Activated CD8-positive, alpha-beta T cell treated with anti-CD3 and anti-CD28 coated beads, Interleukin-2, amount 10 ng/mL, durations not matched to agents 7 days and 5 days (primary cell): ENCODE results near the gene XPO6. TPM values are rescaled to one million over a fixed set of nuclear protein-coding genes. Genes with fewer than 3 reads are reported as not detected.

Experiments
- ATAC-seq: fragments of 150-1000 bp; cut with Tn5 transposase; one replicate; pipeline ENCODE4 v1.10.0; 2021; ENCODE audit warnings: moderate library complexity
- CTCF ChIA-PET: fragments of 350-600 bp; sonication (Branson Sonifier 250); formaldehyde crosslinking; loops from one replicate; lab custom pipeline; 2021; ENCODE audit warnings: antibody characterized with exemption; lab: Charles Lee
- POLR2A ChIA-PET: fragments of 350-600 bp; sonication (Branson Sonifier 250); formaldehyde crosslinking; loops from one replicate; lab custom pipeline; 2021; ENCODE audit warnings: antibody characterized with exemption; lab: Charles Lee
- DNase-seq: peaks from one replicate; pipeline ENCODE4 v3.0.0-alpha.2; 2020
- H3K27ac Mint-ChIP-seq: one replicate; pipeline ENCODE4 v1.8.0; 2021; ENCODE audit warnings: mild to moderate bottlenecking, mixed read lengths
- H3K27me3 Mint-ChIP-seq: one replicate; pipeline ENCODE4 v1.8.0; 2021; ENCODE audit warnings: low read depth, mixed read lengths
- H3K36me3 Mint-ChIP-seq: one replicate; pipeline ENCODE4 v1.8.0; 2021; ENCODE audit warnings: low read depth, mixed read lengths
- H3K4me1 Mint-ChIP-seq: one replicate; pipeline ENCODE4 v1.8.0; 2021; ENCODE audit warnings: low read depth, mixed read lengths
- H3K4me3 Mint-ChIP-seq: one replicate; pipeline ENCODE4 v1.8.0; 2021; ENCODE audit warnings: mild to moderate bottlenecking, mixed read lengths
- H3K9me3 Mint-ChIP-seq: one replicate; pipeline ENCODE4 v1.8.0; 2022; ENCODE audit warnings: mixed read lengths; ENCODE audit not compliant: insufficient read depth
- total RNA-seq, 2 experiments: library from RNA; stranded (reverse); gene quantifications; one replicate each; pipeline ENCODE4 v1.2.3, GENCODE V29; 2021

The XPO6 gene
- total RNA-seq, 2 experiments from 2014 or later, result 206 to 209 TPM

DNA sequence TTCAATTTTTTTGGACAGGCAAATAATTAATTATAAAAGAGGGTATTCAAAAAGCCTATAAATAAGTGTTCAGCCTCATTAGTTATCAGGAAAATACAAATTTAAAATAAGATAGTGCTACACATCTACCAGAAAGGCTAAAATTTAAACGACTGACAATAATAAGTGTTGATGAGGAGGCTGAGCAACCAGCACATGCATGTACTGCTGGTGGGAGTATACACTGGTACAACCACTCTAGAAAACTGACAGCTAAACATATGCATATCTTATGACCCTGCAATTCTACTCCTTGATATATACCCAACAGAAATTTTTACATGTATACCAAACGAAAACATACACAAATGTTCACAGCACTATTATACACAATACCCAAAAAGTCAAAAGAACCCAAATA lies 27.1 kb downstream of the XPO6 start:
- Mint-ChIP-seq H3K4me1 (peaks cover 91% of the 10 kb centered on the region), H3K27ac (no peak overlapping the region), H3K4me3 (no peak overlapping the region), H3K36me3 (peaks cover 75% of the 10 kb centered on the region), H3K27me3 (no peaks in the 10 kb centered on the region), H3K9me3 (peaks cover 3% of the 10 kb centered on the region)
- POLR2A ChIA-PET, result no interaction called here
- CTCF ChIA-PET, result interaction anchor here (1.2 to 1.5 kb wide), 2 partner anchors 11 to 46 kb away, joined by 3 to 4 read pairs; no protein-coding TSS in a partner anchor
- ATAC-seq, result no peak
- DNase-seq, result no peak

DNA sequence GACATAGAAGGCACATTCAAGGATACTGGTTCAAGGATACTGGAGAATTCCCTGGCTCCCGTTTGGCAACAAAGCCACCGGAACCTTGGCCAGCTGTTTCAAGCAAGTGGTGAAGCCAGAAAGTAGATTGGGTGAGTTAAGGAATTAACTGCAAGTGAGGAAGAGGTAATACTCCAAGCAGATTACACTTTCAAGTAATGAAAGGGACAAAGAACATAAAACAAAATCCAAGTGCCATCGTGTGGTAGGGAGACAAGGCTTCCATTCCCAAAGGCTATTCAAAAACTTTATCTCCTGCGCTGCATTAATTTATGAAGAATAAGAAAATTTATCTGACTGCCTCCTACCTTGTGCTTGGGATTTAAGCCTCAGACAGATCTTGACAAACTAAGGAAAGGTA lies 27.8 kb downstream of the XPO6 start:
- ChIA-PET CTCF (interaction anchor here (0.7 to 1.6 kb wide), 7 partner anchors 10 to 45 kb away, joined by 3 to 6 read pairs (median 4); partner anchors contain the start of gene XPO6), POLR2A (no interaction called here)
- H3K9me3 Mint-ChIP-seq, result peaks cover 3% of the 10 kb centered on the region
- H3K36me3 Mint-ChIP-seq, result peaks cover 75% of the 10 kb centered on the region
- DNase-seq, result no peak
- H3K27me3 Mint-ChIP-seq, result no peaks in the 10 kb centered on the region
- no peak overlapping the region for H3K27ac Mint-ChIP-seq
- H3K4me3 Mint-ChIP-seq, result no peak overlapping the region
- peaks cover 89% of the 10 kb centered on the region for H3K4me1 Mint-ChIP-seq
- no peak for ATAC-seq

DNA sequence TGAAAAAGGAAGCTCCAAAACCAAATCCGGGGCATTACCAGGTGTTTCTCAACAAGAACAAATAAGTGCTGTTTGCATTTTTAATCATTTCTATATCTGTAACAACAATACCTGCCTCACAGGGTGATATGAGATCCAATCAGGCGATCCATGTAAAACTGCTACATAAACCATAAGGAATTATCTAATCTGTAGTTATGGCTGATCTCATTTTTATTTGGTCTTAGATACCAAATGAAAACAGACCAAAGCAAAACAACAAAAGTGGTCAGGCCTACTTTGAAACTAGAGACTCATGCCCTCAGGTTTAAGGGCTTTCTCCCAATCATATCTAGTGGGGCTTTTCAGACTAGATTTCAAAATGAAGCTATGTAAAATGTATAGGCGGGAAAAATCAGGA lies 28.3 kb downstream of the XPO6 start:
- Mint-ChIP-seq H3K4me1 (peaks cover 84% of the 10 kb centered on the region), H3K27ac (no peak overlapping the region), H3K4me3 (no peak overlapping the region), H3K27me3 (no peaks in the 10 kb centered on the region), H3K36me3 (peaks cover 72% of the 10 kb centered on the region), H3K9me3 (peaks cover 3% of the 10 kb centered on the region)
- POLR2A ChIA-PET, result no interaction called here
- DNase-seq (no peak), ATAC-seq (no peak)
- CTCF ChIA-PET, result interaction anchor here (0.7 to 3.1 kb wide), 10 partner anchors 8 to 112 kb away, joined by 3 to 12 read pairs (median 4); partner anchors contain the start of gene XPO6

DNA sequence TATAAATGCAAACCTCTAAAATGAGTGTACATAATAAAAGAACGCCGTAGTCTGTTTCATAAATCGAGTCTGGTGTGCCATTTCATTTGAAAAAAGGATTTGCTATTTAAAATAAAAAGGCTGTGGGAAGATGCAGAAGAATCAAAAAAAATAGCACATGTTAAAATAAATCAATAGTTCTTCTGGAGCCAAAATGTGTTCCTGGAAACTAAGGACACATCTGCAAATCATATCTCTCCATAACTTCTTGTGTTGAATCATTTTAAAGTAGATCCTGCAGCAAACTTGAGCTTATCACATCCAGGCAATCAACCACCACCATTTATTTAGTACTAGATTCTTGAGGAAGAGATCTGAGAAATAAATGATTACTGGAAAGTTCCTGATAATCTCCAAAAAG lies 29.0 kb downstream of the XPO6 start:
- no peak for ATAC-seq
- H3K9me3 Mint-ChIP-seq, result peaks cover 3% of the 10 kb centered on the region
- H3K4me3 Mint-ChIP-seq, result no peak overlapping the region
- H3K27me3 Mint-ChIP-seq, result no peaks in the 10 kb centered on the region
- peak overlapping the region; percentile 12 for H3K27ac Mint-ChIP-seq
- H3K36me3 Mint-ChIP-seq, result peaks cover 72% of the 10 kb centered on the region
- DNase-seq, result no peak
- H3K4me1 Mint-ChIP-seq, result peaks cover 80% of the 10 kb centered on the region
- ChIA-PET POLR2A (interaction anchor here (1.1 kb wide), 1 partner anchor 13 kb away, joined by 3 read pairs; no protein-coding TSS in a partner anchor), CTCF (interaction anchor here (0.9 to 3.1 kb wide), 9 partner anchors 9 to 113 kb away, joined by 3 to 12 read pairs (median 4); partner anchors contain the start of gene XPO6)

DNA sequence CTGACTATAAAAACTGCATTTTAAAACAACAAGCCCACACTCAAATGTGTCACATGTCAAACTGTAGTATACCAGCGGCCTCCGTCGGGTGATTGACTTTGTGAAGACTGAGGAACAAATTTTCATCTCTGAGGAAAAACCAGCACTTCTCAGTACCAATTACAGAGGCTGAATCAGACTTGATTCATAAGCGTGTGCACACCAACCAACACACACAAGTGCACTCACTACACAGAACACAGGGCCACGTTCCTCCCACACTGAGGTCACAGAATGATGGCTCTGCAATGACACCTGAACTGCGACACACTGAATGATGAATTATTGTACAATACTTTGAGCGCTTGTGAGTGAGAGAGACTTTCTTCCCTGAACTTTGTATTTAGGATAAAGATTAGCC lies 29.6 kb downstream of the XPO6 start:
- CTCF ChIA-PET, result interaction anchor here (0.6 to 3.1 kb wide), 9 partner anchors 9 to 968 kb away, joined by 3 to 12 read pairs (median 4); partner anchors contain the start of gene XPO6
- Mint-ChIP-seq H3K27ac (peak overlapping the region; percentile 74), H3K27me3 (no peaks in the 10 kb centered on the region), H3K9me3 (peaks cover 3% of the 10 kb centered on the region), H3K4me1 (peaks cover 77% of the 10 kb centered on the region), H3K4me3 (peak overlapping the region; percentile 5), H3K36me3 (peaks cover 73% of the 10 kb centered on the region)
- DNase-seq (peak; percentile 35), ATAC-seq (peak; percentile 38)
- POLR2A ChIA-PET, result interaction anchor here (1.1 kb wide), 1 partner anchor 12 kb away, joined by 3 read pairs; no protein-coding TSS in a partner anchor

DNA sequence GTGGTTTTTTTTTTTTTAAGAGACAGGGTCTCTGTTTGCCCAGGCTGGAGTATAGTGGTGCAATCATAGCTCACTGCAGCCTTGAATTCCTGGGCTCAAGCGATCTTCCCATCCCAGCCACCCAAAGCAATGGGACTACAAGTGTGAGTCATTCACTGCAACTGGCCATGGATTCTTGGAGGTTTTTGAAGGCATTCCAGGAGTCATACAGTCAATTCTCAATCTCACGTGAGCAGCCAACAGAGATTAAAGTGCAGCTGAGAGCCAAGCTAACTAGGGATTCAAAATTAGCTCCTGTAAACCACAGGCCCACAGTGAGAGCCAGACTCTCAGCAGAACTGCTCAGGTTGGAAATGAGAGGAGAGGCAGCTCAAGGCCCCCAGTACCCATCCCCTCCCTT lies 30.2 kb downstream of the XPO6 start:
- Mint-ChIP-seq H3K4me1 (peaks cover 72% of the 10 kb centered on the region), H3K9me3 (peaks cover 3% of the 10 kb centered on the region), H3K27ac (peak overlapping the region; percentile 74), H3K27me3 (no peaks in the 10 kb centered on the region), H3K36me3 (peaks cover 73% of the 10 kb centered on the region), H3K4me3 (no peak overlapping the region)
- ChIA-PET POLR2A (interaction anchor here (1.0 kb wide), 1 partner anchor 12 kb away, joined by 5 read pairs; no protein-coding TSS in a partner anchor), CTCF (interaction anchor here (0.6 to 3.1 kb wide), 5 partner anchors 12 to 969 kb away, joined by 3 to 12 read pairs (median 4); partner anchors contain the start of gene XPO6)
- DNase-seq (no peak), ATAC-seq (no peak)

DNA sequence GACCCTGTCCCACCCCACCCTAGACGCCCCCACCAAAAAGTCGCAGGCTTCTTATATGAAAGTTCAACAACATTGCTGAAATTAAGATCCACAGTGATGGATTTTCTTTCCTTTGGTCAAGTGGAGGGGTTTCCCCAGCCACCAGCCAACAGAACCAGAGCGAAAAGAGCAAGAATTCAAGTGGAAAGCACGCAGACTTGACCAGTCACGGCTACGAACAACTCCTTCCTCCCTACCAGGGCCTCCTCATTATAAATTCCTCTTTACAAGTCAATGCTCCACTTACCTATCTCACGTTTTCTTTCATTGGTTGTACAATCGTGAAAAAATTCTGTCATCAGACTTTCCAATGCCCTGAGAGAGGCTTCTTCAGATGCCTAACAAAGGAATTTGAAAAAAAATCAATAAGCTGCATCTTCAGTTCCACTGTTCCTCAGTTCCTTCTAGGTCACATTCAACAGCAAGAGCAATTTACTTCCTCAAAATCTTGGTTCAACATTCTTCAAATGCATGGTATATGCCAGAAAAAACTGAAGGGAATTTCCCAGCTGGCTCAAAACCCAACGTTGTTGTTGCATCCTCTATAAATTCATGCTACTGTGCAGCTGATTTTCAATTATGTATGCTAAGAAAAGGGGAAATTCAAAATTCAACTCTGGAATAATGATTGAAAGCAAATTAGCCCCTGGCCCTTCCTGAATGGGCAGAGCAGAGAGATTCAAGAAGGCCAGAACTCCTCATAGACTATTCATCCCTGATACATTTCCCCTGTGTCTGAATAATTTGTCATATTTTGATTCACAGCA lies 30.9 kb downstream of the XPO6 start:
- H3K4me1 Mint-ChIP-seq, result peaks cover 67% of the 10 kb centered on the region
- POLR2A ChIA-PET, result interaction anchor here (1.0 kb wide), 1 partner anchor 13 kb away, joined by 5 read pairs; no protein-coding TSS in a partner anchor
- peak overlapping the region; percentile 74 for H3K27ac Mint-ChIP-seq
- no peak for ATAC-seq
- H3K9me3 Mint-ChIP-seq, result peaks cover 3% of the 10 kb centered on the region
- H3K27me3 Mint-ChIP-seq, result no peaks in the 10 kb centered on the region
- no peak for DNase-seq
- H3K36me3 Mint-ChIP-seq, result peaks cover 72% of the 10 kb centered on the region
- CTCF ChIA-PET, result interaction anchor here (0.7 to 3.1 kb wide), 5 partner anchors 13 to 40 kb away, joined by 3 to 12 read pairs (median 4); partner anchors contain the start of gene XPO6
- no peak overlapping the region for H3K4me3 Mint-ChIP-seq

DNA sequence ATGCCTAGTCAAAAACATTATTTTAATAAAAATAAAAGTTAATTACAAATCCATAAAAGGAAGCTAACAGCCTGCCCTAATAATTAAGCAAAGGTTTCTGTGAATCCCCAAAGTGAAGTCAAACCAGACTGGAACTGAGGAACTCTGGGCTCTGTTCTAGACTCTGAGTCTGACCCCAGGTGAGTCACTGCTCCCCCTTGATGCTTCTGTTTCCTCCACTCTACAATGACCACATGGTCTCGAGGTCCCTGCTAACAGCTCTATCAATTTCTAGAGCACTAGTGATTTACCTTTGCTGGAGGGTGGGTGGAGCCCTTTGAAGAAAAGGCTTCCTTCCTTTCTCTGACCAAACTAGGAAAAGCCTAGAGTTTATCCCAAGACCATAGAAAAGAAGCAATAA lies 32.4 kb downstream of the XPO6 start:
- peak; percentile 53 for ATAC-seq
- Mint-ChIP-seq H3K4me1 (peaks cover 68% of the 10 kb centered on the region), H3K27ac (peak overlapping the region; percentile 53), H3K9me3 (peaks cover 3% of the 10 kb centered on the region), H3K4me3 (no peak overlapping the region), H3K36me3 (peaks cover 72% of the 10 kb centered on the region), H3K27me3 (no peaks in the 10 kb centered on the region)
- no peak for DNase-seq
- ChIA-PET CTCF (interaction anchor here (1.2 to 1.5 kb wide), 2 partner anchors 9 to 39 kb away, joined by 5 to 6 read pairs; no protein-coding TSS in a partner anchor), POLR2A (interaction anchor here (0.8 kb wide), 1 partner anchor 30 kb away, joined by 3 read pairs; no protein-coding TSS in a partner anchor)

DNA sequence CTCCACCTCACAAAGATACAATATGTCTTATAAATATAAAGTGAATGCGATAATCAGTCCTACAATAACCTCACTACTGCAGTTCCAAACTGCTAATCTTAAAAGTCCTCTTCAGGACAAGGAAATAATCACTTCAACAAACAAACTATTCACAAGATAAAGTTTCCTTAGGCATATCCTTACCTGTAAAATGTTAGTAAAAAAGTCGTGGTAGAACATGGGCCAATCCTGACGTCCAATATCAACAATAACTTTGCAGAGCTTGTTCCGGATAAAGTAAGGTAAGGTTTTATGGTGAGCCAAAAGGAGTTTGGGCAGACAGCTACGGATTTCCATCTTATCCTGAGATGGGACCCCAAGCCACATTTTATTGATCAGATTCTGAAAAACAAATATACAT lies 36.0 kb downstream of the XPO6 start:
- ChIA-PET CTCF (interaction anchor here (0.8 kb wide), 2 partner anchors 23 to 27 kb away, joined by 3 read pairs; no protein-coding TSS in a partner anchor), POLR2A (interaction anchor here (1.3 to 1.7 kb wide), 2 partner anchors 11 to 17 kb away, joined by 3 to 7 read pairs; no protein-coding TSS in a partner anchor)
- Mint-ChIP-seq H3K27ac (no peak overlapping the region), H3K9me3 (no peaks in the 10 kb centered on the region), H3K4me1 (peaks cover 43% of the 10 kb centered on the region), H3K4me3 (no peak overlapping the region), H3K36me3 (peaks cover 66% of the 10 kb centered on the region), H3K27me3 (no peaks in the 10 kb centered on the region)
- no peak for DNase-seq
- ATAC-seq, result no peak

DNA sequence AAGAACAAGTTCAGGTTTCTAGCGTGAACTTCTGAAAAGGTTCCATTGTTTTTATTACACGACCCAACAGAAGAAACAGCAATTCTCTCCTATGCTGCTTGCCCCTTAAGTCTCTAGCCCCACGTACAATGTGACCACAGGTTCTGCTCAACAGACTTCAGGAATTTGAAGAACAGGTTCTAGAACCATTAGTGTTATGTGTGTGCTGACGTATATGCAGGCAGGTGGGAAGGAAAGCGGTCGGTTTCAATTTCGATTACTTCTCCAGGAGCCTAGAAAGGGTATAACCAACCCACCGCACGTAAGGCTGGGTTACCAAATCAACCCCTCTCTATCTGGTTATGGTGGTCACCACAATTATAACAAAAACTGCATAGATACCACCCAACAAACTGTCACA lies 39.4 kb downstream of the XPO6 start:
- Mint-ChIP-seq H3K36me3 (peaks cover 72% of the 10 kb centered on the region), H3K27me3 (no peaks in the 10 kb centered on the region), H3K4me3 (no peak overlapping the region), H3K9me3 (no peaks in the 10 kb centered on the region), H3K27ac (no peak overlapping the region), H3K4me1 (peaks cover 51% of the 10 kb centered on the region)
- ChIA-PET POLR2A (no interaction called here), CTCF (interaction anchor here (0.8 to 1.8 kb wide), 4 partner anchors 10 to 32 kb away, joined by 3 to 7 read pairs (median 3); no protein-coding TSS in a partner anchor)
- DNase-seq (no peak), ATAC-seq (no peak)

DNA sequence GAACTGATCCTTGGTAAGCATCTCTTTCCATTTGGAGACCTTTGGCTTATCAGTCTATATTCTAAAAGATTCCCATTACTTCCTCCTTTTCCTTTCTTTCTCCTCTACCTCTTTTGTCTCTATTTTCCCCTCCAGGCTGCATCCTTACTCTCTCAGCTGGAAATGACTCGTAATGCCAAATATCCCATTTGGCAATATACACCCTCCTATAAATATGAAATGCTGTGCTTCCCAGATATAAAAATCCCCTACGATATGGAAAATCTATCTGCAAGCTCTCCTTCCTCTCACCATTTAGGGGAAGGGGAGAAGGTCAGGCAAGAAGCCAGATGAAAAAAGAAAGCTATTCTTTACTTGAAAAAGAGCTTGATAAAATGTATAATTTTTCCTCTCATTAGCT lies 39.9 kb downstream of the XPO6 start:
- H3K4me1 Mint-ChIP-seq, result peaks cover 55% of the 10 kb centered on the region
- no peaks in the 10 kb centered on the region for H3K9me3 Mint-ChIP-seq
- no peak overlapping the region for H3K4me3 Mint-ChIP-seq
- ATAC-seq (no peak), DNase-seq (no peak)
- H3K27ac Mint-ChIP-seq, result no peak overlapping the region
- POLR2A ChIA-PET, result interaction anchor here (0.7 to 0.8 kb wide), 2 partner anchors 15 to 20 kb away, joined by 3 read pairs; no protein-coding TSS in a partner anchor
- H3K36me3 Mint-ChIP-seq, result peaks cover 73% of the 10 kb centered on the region
- no peaks in the 10 kb centered on the region for H3K27me3 Mint-ChIP-seq
- CTCF ChIA-PET, result interaction anchor here (0.8 to 1.8 kb wide), 4 partner anchors 10 to 31 kb away, joined by 3 to 7 read pairs (median 3); no protein-coding TSS in a partner anchor
